ENCODE data around the gene CYRIA. TPM values are rescaled to one million over a fixed set of nuclear protein-coding genes. Genes with fewer than 3 reads are reported as not detected.

Gene CYRIA
- total RNA-seq, 1 experiment from 2014 or later: 4.0 TPM

GRCh38 chr2:16639431-16639830, 26.2 kb downstream of the CYRIA start:
- no peak for DNase-seq
- Histone ChIP-seq H3K9me2 (ENCODE audit: insufficient read depth) (no peaks in the 10 kb centered on the region), H3K4me1 (replicated peaks; ENCODE audit: insufficient read depth) (peaks cover 21% of the 10 kb centered on the region), H3K4me3 (no peak overlapping the region), H3K4me2 (no peak overlapping the region), H3K36me3 (ENCODE audit: low read depth) (no peaks in the 10 kb centered on the region), H2AFZ (no peak overlapping the region), H3F3A (ENCODE audit: insufficient read depth, low read depth) (peaks cover 17% of the 10 kb centered on the region; the same call in 1 of the 2 replicates), H4K20me1 (ENCODE audit: insufficient read depth) (no peaks in the 10 kb centered on the region), H3K9me3 (ENCODE audit: insufficient read depth, low read depth) (no peaks in the 10 kb centered on the region), H3K27me3 (ENCODE audit: insufficient read depth, low read depth) (no peaks in the 10 kb centered on the region), H3K27ac (no peak overlapping the region), H3K79me2 (ENCODE audit: low read depth) (no peaks in the 10 kb centered on the region)
- intact Hi-C loops (cut with micrococcal nuclease; ENCODE audit: unreplicated experiment): no loop called here
- POLR2A ChIA-PET (ENCODE audit: unreplicated experiment): no interaction called here
- CTCF ChIA-PET: no interaction called here
- BruUV-seq (replicated peaks): no TSS peak
- TF ChIP-seq EZH2 (IDR thresholded peaks at IDR 0.05; ENCODE audit: low read depth): no peak
- no peak for TF ChIP-seq CTCF (conservative IDR thresholded peaks at IDR 0.05)

- Histone ChIP-seq H3K4me3 (no peak overlapping the region), H2AFZ (no peak overlapping the region), H3F3A (ENCODE audit: insufficient read depth, low read depth) (peaks cover 21% of the 10 kb centered on the region), H3K9me3 (ENCODE audit: insufficient read depth, low read depth) (no peaks in the 10 kb centered on the region), H3K79me2 (ENCODE audit: low read depth) (no peaks in the 10 kb centered on the region), H3K4me2 (no peak overlapping the region), H4K20me1 (ENCODE audit: insufficient read depth) (no peaks in the 10 kb centered on the region), H3K9me2 (ENCODE audit: insufficient read depth) (no peaks in the 10 kb centered on the region), H3K4me1 (replicated peaks; ENCODE audit: insufficient read depth) (peaks cover 25% of the 10 kb centered on the region), H3K27ac (no peak overlapping the region), H3K36me3 (ENCODE audit: low read depth) (no peaks in the 10 kb centered on the region), H3K27me3 (ENCODE audit: insufficient read depth, low read depth) (no peaks in the 10 kb centered on the region)
- intact Hi-C loops (cut with micrococcal nuclease; ENCODE audit: unreplicated experiment): no loop called here
- ChIA-PET POLR2A (ENCODE audit: unreplicated experiment) (no interaction called here), CTCF (no interaction called here)
- peak in 1 of 2 experiments; percentile 0 for DNase-seq
- BruUV-seq (replicated peaks): no TSS peak
- TF ChIP-seq CTCF (conservative IDR thresholded peaks at IDR 0.05): no peak
Observed at GRCh38 chr2:16638946-16639345, 26.7 kb downstream of the CYRIA start.

GRCh38 chr2:16637304-16637703, 28.3 kb downstream of the CYRIA start:
- Histone ChIP-seq H3F3A (ENCODE audit: insufficient read depth, low read depth) (peaks cover 21% of the 10 kb centered on the region), H3K9me3 (ENCODE audit: insufficient read depth, low read depth) (no peaks in the 10 kb centered on the region), H2AFZ (no peak overlapping the region), H3K4me3 (no peak overlapping the region), H3K79me2 (ENCODE audit: low read depth) (no peaks in the 10 kb centered on the region), H3K36me3 (ENCODE audit: low read depth) (no peaks in the 10 kb centered on the region), H3K4me2 (no peak overlapping the region), H3K4me1 (replicated peaks; ENCODE audit: insufficient read depth) (peaks cover 38% of the 10 kb centered on the region), H4K20me1 (ENCODE audit: insufficient read depth) (no peaks in the 10 kb centered on the region), H3K9me2 (ENCODE audit: insufficient read depth) (no peaks in the 10 kb centered on the region), H3K27me3 (ENCODE audit: insufficient read depth, low read depth) (no peaks in the 10 kb centered on the region), H3K27ac (peak overlapping the region; percentile 69; the same call in 1 of the 2 replicates)
- intact Hi-C loops (cut with micrococcal nuclease; ENCODE audit: unreplicated experiment): no loop called here
- POLR2A ChIA-PET (ENCODE audit: unreplicated experiment): interaction anchor here (0.6 kb wide), 1 partner anchor 31 kb away, joined by 4 read pairs; no protein-coding TSS in a partner anchor
- CTCF ChIA-PET: no interaction called here
- no peak for TF ChIP-seq CTCF (conservative IDR thresholded peaks at IDR 0.05)
- no peak for TF ChIP-seq EZH2 (IDR thresholded peaks at IDR 0.05; ENCODE audit: low read depth)
- DNase-seq: no peak
- no TSS peak for BruUV-seq (replicated peaks)
